Tibial nerve (tissue), 4 donors: ENCODE results near the gene MBOAT1.

ENCODE experiments used
- EP300 ChIP-seq, 2 donors: sonication (generic); formaldehyde crosslinking; IDR thresholded peaks; one replicate each; pipeline ENCODE4 v1.6.1; 2017; ENCODE audit warnings: antibody characterized with exemption in 2 of 2, mild to moderate bottlenecking in 1 of 2
- POLR2A ChIP-seq, 2 donors: fragments of 450-650 bp; IDR thresholded peaks; one replicate each; pipeline ENCODE4 v1.6.1; 2017; ENCODE audit warnings: antibody characterized with exemption in 2 of 2, mild to moderate bottlenecking in 2 of 2, moderate library complexity in 2 of 2
- TF ChIP-seq, protein P1 (sequence below), 5 experiments: fragments of 200-600 bp in 3 of 5; fragments of 450-650 bp in 2 of 5; sonication (generic) in 3 of 5; IDR thresholded peaks; one replicate each; pipeline ENCODE4 v1.5.1; 2016 to 2019; ENCODE audit warnings: antibody characterized with exemption in 5 of 5, mild to moderate bottlenecking in 3 of 5, moderate library complexity in 2 of 5

DNA sequence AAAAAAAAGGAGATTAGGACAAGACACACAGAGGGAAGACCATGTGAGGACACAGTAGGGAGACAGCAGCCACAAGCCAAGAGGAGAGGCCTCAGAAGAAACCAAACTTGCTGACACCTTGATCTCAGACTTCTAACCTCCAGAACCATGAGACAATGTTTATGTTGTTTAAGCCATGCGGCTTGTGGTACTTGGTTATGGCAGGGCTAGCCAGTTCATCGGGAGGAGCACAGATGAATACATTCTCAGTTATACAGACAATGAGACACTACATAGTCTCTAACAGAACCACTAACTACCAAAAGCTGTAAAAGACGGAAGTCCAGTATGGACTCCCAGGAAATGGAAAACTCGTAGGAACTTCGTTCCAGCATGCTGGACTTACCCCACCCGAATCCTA, 116.8 kb downstream of the MBOAT1 start:
- TF ChIP-seq, protein P1, sequence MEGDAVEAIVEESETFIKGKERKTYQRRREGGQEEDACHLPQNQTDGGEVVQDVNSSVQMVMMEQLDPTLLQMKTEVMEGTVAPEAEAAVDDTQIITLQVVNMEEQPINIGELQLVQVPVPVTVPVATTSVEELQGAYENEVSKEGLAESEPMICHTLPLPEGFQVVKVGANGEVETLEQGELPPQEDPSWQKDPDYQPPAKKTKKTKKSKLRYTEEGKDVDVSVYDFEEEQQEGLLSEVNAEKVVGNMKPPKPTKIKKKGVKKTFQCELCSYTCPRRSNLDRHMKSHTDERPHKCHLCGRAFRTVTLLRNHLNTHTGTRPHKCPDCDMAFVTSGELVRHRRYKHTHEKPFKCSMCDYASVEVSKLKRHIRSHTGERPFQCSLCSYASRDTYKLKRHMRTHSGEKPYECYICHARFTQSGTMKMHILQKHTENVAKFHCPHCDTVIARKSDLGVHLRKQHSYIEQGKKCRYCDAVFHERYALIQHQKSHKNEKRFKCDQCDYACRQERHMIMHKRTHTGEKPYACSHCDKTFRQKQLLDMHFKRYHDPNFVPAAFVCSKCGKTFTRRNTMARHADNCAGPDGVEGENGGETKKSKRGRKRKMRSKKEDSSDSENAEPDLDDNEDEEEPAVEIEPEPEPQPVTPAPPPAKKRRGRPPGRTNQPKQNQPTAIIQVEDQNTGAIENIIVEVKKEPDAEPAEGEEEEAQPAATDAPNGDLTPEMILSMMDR (IDR thresholded peaks at IDR 0.05) = no peak
- no peak for TF ChIP-seq POLR2A (IDR thresholded peaks at IDR 0.05)
- no peak for TF ChIP-seq EP300 (IDR thresholded peaks at IDR 0.05)
